Left lobe of liver (tissue), 2 donors: ENCODE data around the gene TACC2. TPM values are rescaled to one million over a fixed set of nuclear protein-coding genes. Genes with fewer than 3 reads are reported as not detected.
A peak's percentile ranks its signal among the peaks of the same experiment; 100 is the strongest.
"Not testable (repeated sequence)": the region's sequence is repeated elsewhere in the genome, so short reads cannot be mapped to it uniquely, and the experiment has no call there.

ENCODE experiments used
- ATAC-seq: fragments of 200-7000 bp; cut with Tn5 transposase; one replicate; pipeline ENCODE4 v1.9.1; 2020; ENCODE audit warnings: mild to moderate bottlenecking, moderate library complexity
- DNase-seq: peaks from one replicate; pipeline ENCODE4 v3.0.0-alpha.2; 2020; ENCODE audit warnings: low spot score
- total RNA-seq: library from RNA; stranded (reverse); gene quantifications from one replicate; pipeline ENCODE4 v1.2.1, GENCODE V29; 2021
- donor health status: DM: no; HTN: no; CAD: no; lungs with moderate emphysema.
- donor health status: DM: no; HTN: yes; CAD: no.

The TACC2 gene
- total RNA-seq, 1 donor from 2014 or later = 21.5 TPM

DNA sequence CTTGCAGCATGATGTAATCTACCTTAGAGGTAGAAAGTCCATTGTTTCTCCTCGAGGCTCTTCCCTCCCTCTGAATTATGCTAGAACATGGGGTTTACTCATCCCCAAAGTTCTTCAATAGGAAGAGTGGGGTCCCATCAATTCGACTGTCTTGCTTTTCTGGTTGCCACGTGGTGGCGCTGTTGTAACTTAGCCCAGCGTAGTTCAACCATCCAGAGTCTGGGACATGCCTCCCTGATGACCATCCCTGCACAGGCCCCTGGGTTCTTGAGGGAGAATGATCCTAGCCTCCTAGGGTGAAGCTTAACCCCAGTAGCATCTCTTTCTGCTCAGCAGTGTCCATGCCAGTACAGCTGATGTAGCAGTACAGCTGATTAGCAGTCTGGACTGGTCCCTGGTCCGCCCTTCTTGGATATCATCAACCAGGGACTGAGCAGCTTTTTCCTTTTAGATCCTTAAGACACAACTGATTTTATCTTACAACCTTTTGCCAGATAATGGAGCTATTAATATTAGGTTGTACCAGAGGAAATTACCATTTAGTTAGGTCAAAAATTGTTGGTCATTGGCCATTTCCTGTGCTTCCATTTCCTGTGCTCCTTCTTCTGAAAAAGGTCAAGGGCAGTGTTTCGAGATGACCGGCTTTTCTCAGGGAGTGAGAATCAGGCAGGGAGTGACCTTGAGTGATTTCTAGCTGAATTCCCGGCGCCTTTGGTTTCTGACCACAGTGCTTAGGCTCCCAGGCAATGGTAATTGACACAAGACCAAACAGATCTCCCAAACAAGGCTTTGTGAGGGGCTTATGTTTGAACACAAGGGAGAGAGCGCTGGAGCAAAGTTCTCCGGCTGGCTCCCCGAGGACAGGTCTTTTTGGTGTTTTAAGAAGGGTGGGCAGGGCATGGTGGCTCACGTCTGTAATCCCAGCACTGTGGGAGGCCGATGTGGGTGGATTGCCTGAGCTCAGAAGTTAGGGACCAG lies 65.4 kb downstream of the TACC2 start:
- ATAC-seq (peak; percentile 77), DNase-seq (no peak)

DNA sequence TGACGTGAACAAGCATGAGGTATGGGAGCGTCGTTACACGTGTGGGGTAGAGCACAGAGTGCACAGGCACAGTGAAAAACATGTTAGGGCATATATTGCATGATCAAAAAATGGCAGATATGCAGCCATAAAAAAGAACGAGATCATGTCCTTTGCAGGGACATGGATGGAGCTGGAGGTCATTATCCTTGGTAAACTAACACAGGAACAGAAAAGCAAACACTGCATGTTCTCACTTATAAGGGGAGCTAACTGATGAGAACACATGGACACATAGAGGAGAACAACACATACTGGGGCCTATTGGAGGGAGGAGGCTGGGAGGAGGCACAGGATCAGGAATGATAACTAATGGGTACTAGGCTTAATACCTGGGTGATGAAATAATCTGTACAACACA lies 66.3 kb downstream of the TACC2 start:
- DNase-seq (no peak), ATAC-seq (no peak)

DNA sequence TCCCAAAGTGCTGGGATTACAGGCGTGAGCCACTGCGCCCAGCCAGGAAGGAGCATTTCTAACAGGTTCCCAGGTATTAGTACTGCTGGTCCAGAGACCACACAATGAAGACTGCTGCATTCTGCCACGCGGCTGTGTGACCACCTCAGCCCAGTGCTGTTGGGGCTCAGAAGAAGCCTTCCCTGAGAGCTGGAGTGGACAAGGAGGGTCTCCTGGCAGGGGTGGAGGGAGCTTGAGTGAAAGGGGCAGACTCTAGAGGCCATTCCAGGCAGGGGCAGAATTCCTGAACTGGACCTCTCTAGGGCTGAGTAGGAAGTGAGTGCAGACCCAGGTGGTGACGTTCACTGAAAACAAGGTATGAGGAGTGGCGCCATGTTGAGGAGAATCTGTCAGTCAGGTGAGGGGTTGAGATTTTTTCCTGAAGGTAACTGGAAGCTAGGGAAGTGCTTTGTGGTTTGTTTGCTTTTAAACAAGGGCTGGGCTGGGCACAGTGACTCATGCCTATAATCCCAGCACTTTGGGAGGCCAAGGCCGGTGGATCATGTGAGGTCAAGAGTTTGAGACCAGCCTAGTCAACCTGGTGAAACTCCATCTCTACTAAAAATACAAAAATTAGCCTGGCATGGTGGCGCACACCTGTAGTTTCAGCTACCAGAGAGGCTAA lies 67.6 kb downstream of the TACC2 start:
- ATAC-seq (no peak), DNase-seq (no peak)

DNA sequence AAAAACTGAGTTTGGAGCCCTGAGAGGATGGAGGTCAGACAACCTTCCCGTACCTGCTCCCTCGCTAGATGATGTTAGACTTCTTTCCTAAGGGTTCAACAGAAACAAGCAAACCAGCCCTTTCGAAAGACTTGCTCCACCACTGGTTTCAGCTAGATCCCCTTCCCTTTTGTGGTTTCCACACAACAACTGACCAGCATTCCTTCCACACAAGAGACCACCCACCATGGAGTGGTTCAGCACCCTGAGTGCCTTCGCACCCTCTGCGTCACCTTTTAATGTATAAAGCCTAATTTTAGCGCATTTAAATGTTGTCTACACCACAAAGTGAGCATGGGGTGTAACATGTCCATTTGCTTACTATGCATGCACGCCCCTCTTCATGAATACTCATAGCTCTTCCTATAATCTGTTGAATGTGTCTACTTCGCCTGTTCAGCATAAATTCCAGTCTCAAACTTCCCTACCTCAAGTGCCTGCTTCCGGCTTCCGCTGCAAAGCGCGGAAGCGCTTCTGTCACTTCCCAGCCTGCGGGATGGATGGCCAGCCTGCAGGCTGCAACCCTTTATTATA lies 69.0 kb downstream of the TACC2 start:
- ATAC-seq (no peak), DNase-seq (no peak)

DNA sequence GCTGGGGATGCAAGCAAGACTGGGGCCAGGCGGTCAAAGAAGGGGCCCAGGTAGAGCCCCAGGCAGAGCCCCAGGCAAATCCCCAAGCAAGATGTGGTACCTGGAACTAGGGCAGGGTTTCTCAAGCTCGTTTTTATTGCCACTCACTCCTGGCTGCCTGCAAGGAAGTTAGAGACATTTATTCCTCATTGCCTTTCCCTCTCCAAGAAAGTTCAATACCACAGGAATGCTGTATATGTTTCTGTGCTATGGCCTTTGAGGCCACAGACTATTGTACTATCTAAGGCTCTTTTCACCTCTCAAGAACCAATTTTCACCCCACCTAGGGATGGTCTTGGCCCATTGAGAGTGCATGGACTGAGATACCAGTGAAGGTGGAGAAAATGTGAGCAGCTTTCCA lies 71.3 kb downstream of the TACC2 start:
- no peak for ATAC-seq
- DNase-seq = no peak

DNA sequence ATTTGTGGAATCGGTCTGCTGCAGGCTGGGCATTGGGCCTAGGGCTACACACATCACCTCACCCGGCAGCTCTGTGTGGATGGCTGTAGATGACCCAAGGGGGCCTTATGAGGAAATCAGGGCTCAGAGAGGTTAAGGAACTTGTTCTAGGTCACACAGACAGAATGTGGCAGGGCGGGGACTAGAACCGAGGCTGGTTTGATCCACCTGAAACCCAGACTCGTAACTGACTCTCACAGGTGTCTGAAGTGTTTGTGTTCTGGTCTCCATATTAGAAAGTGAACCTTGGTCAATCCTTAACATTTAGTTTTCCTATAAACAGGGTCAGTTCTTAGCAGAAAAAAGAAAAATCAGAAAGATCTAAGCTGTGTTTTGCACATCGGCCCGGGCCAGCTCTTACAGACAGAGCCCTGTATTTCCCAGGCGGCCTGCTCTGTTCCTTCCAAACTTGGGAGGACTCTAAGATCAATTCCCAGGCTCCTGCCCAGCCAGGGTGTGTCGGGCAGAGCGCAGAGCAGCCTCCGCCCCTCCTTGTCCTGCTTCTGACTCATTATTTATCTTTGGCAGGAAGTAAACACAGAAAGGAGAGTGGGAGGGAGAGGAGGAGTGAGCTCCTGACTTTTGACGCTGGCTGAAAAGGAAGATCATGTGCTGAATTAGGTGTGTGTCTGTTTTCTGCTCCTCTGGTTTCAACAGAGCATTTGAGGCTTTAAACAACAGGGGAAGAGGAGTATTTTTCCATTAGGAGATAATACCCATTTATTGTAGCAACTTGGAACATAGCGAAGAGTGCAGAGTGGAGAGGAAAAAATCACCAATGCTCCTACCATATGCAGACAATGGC lies 74.1 kb downstream of the TACC2 start:
- DNase-seq (peak; percentile 81), ATAC-seq (peak; percentile 99)

DNA sequence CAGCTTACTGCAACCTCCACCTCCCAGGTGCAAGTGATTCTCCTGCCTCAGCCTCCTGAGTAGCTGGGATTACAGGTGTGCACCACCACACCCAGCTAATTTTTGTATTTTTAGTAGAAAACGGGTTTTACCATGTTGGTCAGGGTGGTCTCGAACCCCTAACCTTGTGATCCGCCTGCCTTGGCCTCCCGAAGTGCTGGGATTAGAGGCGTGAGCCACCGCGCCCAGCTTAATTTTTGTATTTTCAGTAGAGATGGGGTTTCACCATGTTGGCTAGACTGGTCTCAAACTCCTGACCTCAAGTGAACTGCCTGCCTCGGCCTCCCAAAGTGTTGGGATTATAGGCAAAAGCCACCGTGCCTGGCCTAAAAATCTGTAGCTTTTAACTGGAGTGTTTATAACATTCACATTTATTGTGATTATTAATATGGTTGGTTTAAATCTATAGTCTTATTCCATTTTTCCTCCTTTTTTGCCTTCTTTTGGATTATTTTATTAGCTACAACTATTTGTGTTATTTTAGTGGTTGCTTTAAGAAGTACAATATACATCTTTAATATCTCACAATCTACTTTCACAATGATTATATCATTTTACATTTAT lies 77.5 kb downstream of the TACC2 start:
- not testable (repeated sequence) for ATAC-seq, DNase-seq

DNA sequence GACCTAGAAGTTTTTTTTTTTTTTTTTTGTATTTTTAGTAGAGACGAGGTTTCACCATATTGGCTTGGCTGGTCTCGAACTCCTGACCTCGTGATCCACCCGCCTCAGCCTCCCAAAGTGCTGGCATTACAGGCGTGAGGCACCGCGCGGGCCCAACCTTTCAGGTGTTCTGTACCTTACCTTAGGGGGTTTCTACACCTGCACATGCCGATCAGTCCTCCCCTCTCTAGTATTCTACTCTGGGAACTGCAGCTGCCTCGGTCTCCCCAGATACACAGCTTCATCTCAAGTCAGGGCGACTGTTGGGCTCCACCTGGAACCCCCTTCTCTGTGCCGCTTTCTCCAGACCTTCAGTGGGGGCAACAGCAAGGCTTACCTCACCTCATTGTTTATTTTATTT lies 79.9 kb downstream of the TACC2 start:
- DNase-seq (no peak), ATAC-seq (no peak)

DNA sequence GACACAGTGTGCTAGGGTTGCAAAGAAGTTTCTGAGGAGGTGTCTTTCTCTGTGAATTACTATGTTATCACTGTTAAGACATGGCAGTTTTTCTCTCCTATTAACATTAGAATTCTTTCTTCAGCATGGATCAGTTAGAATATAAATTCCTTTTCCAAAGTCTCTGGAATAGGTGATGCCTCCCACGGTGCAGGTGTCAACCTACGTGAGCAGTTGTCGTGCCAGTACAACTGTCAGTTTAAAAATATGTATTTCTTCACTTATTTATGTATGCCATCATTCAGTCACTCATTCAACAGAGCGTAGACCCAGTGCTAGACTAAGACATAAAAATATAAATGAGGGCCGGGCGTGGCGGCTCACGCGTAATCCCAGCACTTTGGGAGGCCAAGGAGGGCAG lies 83.5 kb downstream of the TACC2 start:
- ATAC-seq (no peak), DNase-seq (no peak)

DNA sequence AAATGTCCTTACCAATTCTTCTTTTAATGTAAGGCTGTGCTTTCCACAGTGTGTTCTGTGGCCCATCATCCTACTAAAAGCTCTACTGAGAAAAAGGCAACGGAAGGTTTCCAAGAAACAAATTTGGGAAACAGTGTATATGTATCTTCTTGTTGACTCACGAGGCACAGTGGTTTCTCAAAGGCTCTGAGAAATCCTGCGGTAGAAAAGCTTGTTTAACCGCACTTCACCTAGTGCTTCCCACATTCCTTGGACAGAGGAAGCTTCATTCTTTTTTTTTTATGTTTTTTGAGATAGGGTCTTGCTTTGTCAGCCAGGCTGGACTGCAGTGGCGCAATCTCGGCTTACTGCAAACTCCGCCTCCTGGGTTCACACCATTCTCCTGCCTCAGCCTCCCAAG lies 84.5 kb downstream of the TACC2 start:
- ATAC-seq (no peak), DNase-seq (no peak)

DNA sequence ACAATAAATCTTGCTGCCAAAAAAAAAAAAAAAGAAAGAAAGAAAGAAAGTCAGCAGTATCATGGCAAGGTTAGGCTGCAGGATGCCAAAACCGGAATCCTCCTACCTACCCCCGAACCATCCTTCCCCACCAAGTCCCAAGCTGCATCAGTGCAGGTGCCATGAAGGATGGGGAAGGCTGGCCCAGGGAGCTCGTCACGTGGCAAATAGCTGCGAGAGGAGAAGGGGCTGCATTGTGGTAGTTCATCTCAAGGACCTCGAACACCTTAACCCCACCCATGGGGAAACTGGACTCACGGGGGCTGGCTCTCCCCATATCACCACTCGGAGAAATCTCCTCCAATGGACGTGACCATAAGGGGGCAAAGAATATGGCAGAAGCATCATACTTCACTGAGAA lies 86.2 kb downstream of the TACC2 start:
- no peak for DNase-seq
- ATAC-seq = no peak

DNA sequence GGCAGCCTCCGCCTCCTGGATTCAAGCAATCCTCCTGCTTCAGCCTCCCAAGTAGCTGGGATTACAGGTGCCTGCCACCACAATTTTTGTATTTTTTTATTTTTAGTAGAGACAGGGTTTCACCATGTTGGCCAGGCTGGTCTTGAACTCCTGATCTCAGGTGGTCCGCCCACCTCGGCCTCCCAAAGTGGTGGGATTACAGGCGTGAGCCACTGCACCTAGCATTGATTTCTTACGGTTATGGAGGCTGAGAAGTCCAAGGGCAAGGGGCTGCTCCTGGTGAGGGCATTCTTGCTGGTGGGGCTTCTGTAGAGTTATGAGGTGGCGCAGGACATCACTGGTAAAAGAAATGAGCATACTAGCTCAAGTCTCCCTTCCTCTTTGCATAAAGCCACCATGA lies 86.9 kb downstream of the TACC2 start:
- DNase-seq, ATAC-seq: not testable (repeated sequence)

DNA sequence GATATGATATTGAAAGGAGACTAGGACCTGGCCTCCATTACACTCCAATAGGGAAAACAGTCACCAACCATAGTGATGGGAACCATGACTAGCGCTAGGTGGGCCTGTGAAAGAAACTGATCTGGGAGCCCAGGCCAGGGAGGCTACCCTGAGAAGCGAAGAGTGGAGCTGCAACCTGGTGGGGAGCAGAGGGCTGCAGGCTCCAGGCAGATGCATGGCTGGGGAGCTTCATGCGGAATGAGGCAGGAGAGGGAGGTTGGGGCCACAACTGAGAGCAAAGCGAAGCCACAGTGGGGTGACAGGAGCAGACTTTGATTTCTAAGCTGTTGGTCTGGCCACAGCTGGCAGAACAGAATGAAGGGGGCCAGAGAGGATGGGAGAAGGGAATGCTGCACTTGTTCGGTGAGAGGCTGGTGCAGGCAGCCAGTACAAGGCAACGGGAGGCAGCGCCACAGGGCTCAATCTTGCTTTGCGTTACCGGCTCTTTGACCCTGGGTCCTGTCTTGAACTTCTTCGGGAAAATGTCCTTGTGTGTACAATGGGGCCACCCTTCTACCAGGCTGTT lies 88.4 kb downstream of the TACC2 start:
- DNase-seq (no peak), ATAC-seq (no peak)

DNA sequence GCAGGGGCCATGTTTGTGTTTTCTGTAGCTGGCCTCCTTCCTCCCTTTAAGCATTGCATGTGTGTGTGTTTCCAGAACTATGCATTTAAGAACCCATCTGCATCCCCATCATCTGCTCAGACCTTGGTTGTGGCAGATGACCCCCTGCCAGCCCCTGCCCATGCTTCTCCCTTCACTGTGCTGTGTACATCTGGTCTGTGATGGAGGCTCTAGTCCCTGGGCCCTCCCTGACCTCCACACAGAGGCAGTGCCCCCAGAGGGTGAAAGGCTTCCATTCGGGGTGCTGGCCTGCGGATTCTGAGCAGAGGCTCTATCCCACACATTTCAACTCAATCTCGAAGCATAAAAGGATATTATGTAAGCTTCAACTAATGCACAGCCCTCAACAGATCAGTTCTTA lies 89.4 kb downstream of the TACC2 start:
- DNase-seq (no peak), ATAC-seq (no peak)

DNA sequence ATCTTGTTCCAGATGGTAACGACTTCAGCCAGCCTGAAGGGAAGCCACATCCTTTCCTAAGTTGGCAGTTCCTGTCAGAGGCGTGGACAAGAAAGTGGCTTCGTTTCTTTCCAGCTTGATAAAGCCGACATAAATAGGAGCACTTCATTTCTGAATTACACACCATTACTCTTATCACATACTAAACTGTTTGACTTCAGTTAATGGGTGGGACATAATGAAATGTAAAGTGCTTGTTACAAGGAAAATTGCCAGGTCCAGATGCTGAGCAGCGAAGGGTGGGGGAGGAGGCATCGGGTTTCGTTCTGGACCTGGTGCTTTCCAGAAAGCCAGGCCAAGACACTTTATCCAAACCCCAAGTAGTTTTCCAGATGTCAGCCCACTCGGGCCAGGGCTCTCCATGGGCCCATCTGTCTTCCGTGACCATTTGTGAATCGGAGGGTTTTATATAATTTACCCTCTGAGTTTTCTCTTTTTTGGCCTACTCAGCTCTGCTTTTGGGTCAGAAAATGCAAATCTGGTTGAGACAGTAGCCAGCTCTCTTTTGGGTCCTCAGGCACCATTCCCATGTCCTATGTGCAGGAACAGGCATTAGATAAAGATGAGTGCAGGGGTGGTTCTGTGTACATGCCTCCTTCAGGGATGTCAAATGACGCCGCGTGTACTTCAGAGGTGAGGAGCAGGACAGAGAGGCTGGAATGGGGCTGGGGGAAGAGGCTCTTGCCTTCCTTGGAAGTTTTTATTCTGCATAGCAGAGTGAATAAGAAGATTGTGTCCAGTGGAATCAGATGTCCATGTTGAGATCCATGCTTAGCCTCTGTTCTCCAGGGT lies 90.2 kb downstream of the TACC2 start:
- DNase-seq = no peak
- ATAC-seq = no peak

DNA sequence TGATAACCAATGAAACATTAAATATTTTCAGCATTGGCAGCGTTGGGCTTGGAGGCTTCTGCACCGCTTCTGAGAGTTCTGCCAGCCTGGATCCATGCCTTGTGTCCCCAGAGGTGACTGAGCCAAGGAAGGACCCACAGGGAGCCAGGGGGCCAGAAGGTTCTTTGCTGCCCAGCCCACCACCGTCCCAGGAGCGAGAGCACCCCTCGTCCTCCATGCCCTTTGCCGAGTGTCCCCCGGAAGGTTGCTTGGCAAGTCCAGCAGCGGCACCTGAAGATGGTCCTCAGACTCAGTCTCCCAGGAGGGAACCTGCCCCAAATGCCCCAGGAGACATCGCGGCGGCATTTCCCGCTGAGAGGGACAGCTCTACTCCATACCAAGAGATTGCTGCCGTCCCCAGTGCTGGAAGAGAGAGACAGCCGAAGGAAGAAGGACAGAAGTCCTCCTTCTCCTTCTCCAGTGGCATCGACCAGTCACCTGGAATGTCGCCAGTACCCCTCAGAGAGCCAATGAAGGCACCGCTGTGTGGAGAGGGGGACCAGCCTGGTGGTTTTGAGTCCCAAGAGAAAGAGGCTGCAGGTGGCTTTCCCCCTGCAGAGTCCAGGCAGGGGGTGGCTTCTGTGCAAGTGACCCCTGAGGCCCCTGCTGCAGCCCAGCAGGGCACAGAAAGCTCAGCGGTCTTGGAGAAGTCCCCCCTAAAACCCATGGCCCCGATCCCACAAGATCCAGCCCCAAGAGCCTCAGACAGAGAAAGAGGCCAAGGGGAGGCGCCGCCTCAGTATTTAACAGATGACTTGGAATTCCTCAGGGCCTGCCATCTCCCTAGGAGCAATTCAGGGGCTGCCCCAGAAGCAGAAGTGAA lies 93.9 kb downstream of the TACC2 start:
- ATAC-seq (no peak), DNase-seq (no peak)

DNA sequence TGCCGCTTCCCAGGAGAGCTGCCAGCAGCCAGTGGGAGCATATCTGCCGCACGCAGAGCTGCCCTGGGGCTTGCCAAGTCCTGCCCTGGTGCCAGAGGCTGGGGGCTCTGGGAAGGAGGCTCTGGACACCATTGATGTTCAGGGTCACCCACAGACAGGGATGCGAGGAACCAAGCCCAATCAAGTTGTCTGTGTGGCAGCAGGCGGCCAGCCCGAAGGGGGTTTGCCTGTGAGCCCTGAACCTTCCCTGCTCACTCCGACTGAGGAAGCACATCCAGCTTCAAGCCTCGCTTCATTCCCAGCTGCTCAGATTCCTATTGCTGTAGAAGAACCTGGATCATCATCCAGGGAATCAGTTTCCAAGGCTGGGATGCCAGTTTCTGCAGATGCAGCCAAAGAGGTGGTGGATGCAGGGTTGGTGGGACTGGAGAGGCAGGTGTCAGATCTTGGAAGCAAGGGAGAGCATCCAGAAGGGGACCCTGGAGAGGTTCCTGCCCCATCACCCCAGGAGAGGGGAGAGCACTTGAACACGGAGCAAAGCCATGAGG lies 94.6 kb downstream of the TACC2 start:
- no peak for ATAC-seq
- DNase-seq = no peak
